K562 (cell line): ENCODE results near the gene HCN4. TPM values are rescaled to one million over a fixed set of nuclear protein-coding genes. Genes with fewer than 3 reads are reported as not detected.

Source experiments
- BRCA1 ChIP-seq, 2 experiments: fragments of 450-650 bp in 1 of 2; sonication (generic) in 1 of 2; formaldehyde crosslinking in 1 of 2; IDR thresholded peaks; 2 replicates each; pipeline versions ENCODE4 v1.5.0 to v1.6.1; 2017 to 2020; ENCODE audit warnings: mild to moderate bottlenecking in 1 of 2, missing genetic modification reagents in 1 of 2
- CREB5 ChIP-seq: fragments of 250-450 bp; sonication (Bioruptor Pico); IDR thresholded peaks from 2 replicates; pipeline ENCODE4 v1.5.0; 2020; ENCODE audit warnings: mild to moderate bottlenecking
- DIDO1 ChIP-seq: fragments of 450-650 bp; IDR thresholded peaks from 2 replicates; pipeline ENCODE4 v1.6.1; 2016; ENCODE audit warnings: low read depth, missing biosample characterization, missing genetic modification characterization
- ETV6 ChIP-seq, 3 experiments: fragments of 150-350 bp in 1 of 3; sonication (generic) in 1 of 3; formaldehyde crosslinking in 1 of 3; IDR thresholded peaks; 2 replicates each; pipeline versions ENCODE4 v1.6.1 to v1.8.0; 2014 to 2022; ENCODE audit warnings: borderline replicate concordance in 2 of 3, low read depth in 2 of 3, antibody characterized with exemption in 1 of 3, low read length in 1 of 3, mild to moderate bottlenecking in 1 of 3, missing genetic modification reagents in 1 of 3
- GABPA ChIP-seq: fragments of 200-800 bp; sonication (Bioruptor generic); conservative IDR thresholded peaks from 2 replicates; pipeline ENCODE4 v1.6.1; 2016; ENCODE audit warnings: low read depth, missing genetic modification characterization, missing compliant biosample characterization
- HNRNPK ChIP-seq: fragments of 200-400 bp; formaldehyde crosslinking; IDR thresholded peaks from one replicate; pipeline ENCODE4 v1.6.1; 2018; ENCODE audit warnings: mild to moderate bottlenecking, low read depth, low read length; ENCODE audit not compliant: poor library complexity, severe bottlenecking
- IRF2 ChIP-seq: sonication (generic); formaldehyde crosslinking; IDR thresholded peaks from 2 replicates; pipeline ENCODE4 v1.8.1; 2022; ENCODE audit warnings: mild to moderate bottlenecking, missing genetic modification reagents
- MTA3 ChIP-seq: fragments of 450-650 bp; formaldehyde crosslinking; IDR thresholded peaks from 2 replicates; pipeline ENCODE4 v1.6.1; 2017; ENCODE audit warnings: mild to moderate bottlenecking, borderline replicate concordance
- PHTF2 ChIP-seq: fragments of 250-450 bp; sonication (Bioruptor Pico); IDR thresholded peaks from 2 replicates; pipeline ENCODE4 v1.5.0; 2021; ENCODE audit warnings: mild to moderate bottlenecking
- POLR2H ChIP-seq: IDR thresholded peaks from 2 replicates; pipeline ENCODE4 v1.6.1; 2016; ENCODE audit warnings: missing genetic modification characterization, low read depth, mild to moderate bottlenecking, control low read depth, missing compliant biosample characterization, moderate library complexity
- TCF15 ChIP-seq: fragments of 250-450 bp; sonication (Bioruptor Pico); IDR thresholded peaks from 2 replicates; pipeline ENCODE4 v1.8.0; 2022; ENCODE audit warnings: moderate library complexity, mild to moderate bottlenecking, inconsistent platforms
- THAP7 ChIP-seq: fragments of 250-450 bp; sonication (Bioruptor Pico); IDR thresholded peaks from 2 replicates; pipeline ENCODE4 v1.5.0; 2021
- ZMIZ1 ChIP-seq, 2 experiments: fragments of 150-350 bp in 1 of 2; IDR thresholded peaks; 2 replicates each; pipeline ENCODE4 v1.6.1; 2012 to 2016; ENCODE audit warnings: low read depth in 2 of 2, low read length in 2 of 2, mild to moderate bottlenecking in 1 of 2, moderate library complexity in 1 of 2
- ZNF398 ChIP-seq: fragments of 250-450 bp; sonication (Bioruptor Pico); IDR thresholded peaks from 2 replicates; pipeline ENCODE4 v1.8.0; 2021; ENCODE audit warnings: moderate library complexity, mild to moderate bottlenecking, inconsistent platforms
- polyA plus RNA-seq, 8 experiments: library from polyadenylated mRNA; depleted of rRNA in 4 of 8; stranded (reverse) in 5 of 8; unstranded in 3 of 8; fragments of >200 nt; fragmentation: Nextera tagmentation in 2 of 8; fragmentation: Illumina TruSeq in 1 of 8; extraction: Ambion mirVana in 2 of 8; extraction: Trizol in 1 of 8; gene quantifications; 2 replicates each; pipeline versions ENCODE4 v1.2.1 to v1.2.3, GENCODE V29; 2011 to 2014; ENCODE audit warnings: inconsistent platforms in 1 of 8, missing spikeins in 1 of 8
- total RNA-seq, 7 experiments: library from RNA; depleted of rRNA in 6 of 7; stranded (reverse); fragments of >200 nt in 6 of 7; fragmentation: Illumina TruSeq in 2 of 7; extraction: Trizol in 2 of 7; gene quantifications; 2 replicates each; pipeline versions ENCODE4 v1.2.1 to v1.2.3, GENCODE V29; 2011 to 2021; ENCODE audit warnings: low replicate concordance in 1 of 7

The HCN4 gene
- total and polyA plus RNA-seq, 9 of the 15 experiments (the other 6 are each of a cell fraction or from before 2014, with no cell fraction given): not detected

GRCh38 chr15:73320619-73321180, 48.1 kb downstream of the HCN4 start (continued):
- TF ChIP-seq ZNF398: no peak
- TF ChIP-seq BRCA1 (IDR thresholded peaks at IDR 0.05): no peak
- TF ChIP-seq BRCA1 (CRISPR knock-in tag; IDR thresholded peaks at IDR 0.05): no peak
- no peak for TF ChIP-seq ZMIZ1 (IDR thresholded peaks at IDR 0.05; ENCODE audit: low read depth in 2 of 2, low read length in 2 of 2)
- no peak for TF ChIP-seq IRF2 (CRISPR knock-in tag)
- no peak for TF ChIP-seq CREB5 (CRISPR knock-in tag)
- TF ChIP-seq ETV6 (IDR thresholded peaks at IDR 0.05; ENCODE audit: borderline replicate concordance in 1 of 2, low read depth in 2 of 2, low read length in 1 of 2): no peak
- TF ChIP-seq ETV6 (CRISPR knock-in tag; IDR thresholded peaks at IDR 0.05; ENCODE audit: borderline replicate concordance): no peak
- no peak for TF ChIP-seq PHTF2
- no peak for TF ChIP-seq GABPA (tag)
- no peak for TF ChIP-seq TCF15 (CRISPR knock-in tag)
- TF ChIP-seq MTA3: no peak
- no peak for TF ChIP-seq THAP7 (CRISPR knock-in tag)
- TF ChIP-seq DIDO1 (tag): no peak
- TF ChIP-seq HNRNPK: no peak
- TF ChIP-seq POLR2H (tag): no peak
